A549 (cell line): ENCODE measurements around the gene PDE4D.

Experiments
- CHD4 ChIP-seq: fragments of 200-600 bp; sonication (generic); IDR thresholded peaks from 2 replicates; pipeline ENCODE4 v1.6.1; 2016; ENCODE audit warnings: antibody characterized with exemption, mild to moderate bottlenecking, borderline replicate concordance
- KDM1A ChIP-seq: fragments of 200-600 bp; sonication (generic); IDR thresholded peaks from 2 replicates; pipeline ENCODE4 v1.6.1; 2016; ENCODE audit warnings: low read depth, mild to moderate bottlenecking
- POLR2A ChIP-seq: IDR thresholded peaks from 2 replicates; pipeline ENCODE4 v1.6.1; 2012; ENCODE audit warnings: mild to moderate bottlenecking, low read length
- TF ChIP-seq, protein P1 (sequence below): fragments of >200 bp; sonication (Bioruptor Twin); formaldehyde crosslinking; IDR thresholded peaks from 3 replicates; pipeline ENCODE4 v1.5.1; 2016
- TF ChIP-seq, protein P2 (sequence below): fragments of 200-600 bp; sonication (generic); IDR thresholded peaks from 2 replicates; pipeline ENCODE4 v1.6.1; 2016; ENCODE audit warnings: antibody characterized with exemption, mild to moderate bottlenecking, moderate library complexity

GRCh38 chr5:59276917-59277372 is 616.6 kb downstream of the PDE4D start:
- TF ChIP-seq POLR2A: no peak
- TF ChIP-seq, protein P1, sequence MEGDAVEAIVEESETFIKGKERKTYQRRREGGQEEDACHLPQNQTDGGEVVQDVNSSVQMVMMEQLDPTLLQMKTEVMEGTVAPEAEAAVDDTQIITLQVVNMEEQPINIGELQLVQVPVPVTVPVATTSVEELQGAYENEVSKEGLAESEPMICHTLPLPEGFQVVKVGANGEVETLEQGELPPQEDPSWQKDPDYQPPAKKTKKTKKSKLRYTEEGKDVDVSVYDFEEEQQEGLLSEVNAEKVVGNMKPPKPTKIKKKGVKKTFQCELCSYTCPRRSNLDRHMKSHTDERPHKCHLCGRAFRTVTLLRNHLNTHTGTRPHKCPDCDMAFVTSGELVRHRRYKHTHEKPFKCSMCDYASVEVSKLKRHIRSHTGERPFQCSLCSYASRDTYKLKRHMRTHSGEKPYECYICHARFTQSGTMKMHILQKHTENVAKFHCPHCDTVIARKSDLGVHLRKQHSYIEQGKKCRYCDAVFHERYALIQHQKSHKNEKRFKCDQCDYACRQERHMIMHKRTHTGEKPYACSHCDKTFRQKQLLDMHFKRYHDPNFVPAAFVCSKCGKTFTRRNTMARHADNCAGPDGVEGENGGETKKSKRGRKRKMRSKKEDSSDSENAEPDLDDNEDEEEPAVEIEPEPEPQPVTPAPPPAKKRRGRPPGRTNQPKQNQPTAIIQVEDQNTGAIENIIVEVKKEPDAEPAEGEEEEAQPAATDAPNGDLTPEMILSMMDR: no peak
- TF ChIP-seq KDM1A: no peak
- TF ChIP-seq CHD4: no peak
- TF ChIP-seq, protein P2, sequence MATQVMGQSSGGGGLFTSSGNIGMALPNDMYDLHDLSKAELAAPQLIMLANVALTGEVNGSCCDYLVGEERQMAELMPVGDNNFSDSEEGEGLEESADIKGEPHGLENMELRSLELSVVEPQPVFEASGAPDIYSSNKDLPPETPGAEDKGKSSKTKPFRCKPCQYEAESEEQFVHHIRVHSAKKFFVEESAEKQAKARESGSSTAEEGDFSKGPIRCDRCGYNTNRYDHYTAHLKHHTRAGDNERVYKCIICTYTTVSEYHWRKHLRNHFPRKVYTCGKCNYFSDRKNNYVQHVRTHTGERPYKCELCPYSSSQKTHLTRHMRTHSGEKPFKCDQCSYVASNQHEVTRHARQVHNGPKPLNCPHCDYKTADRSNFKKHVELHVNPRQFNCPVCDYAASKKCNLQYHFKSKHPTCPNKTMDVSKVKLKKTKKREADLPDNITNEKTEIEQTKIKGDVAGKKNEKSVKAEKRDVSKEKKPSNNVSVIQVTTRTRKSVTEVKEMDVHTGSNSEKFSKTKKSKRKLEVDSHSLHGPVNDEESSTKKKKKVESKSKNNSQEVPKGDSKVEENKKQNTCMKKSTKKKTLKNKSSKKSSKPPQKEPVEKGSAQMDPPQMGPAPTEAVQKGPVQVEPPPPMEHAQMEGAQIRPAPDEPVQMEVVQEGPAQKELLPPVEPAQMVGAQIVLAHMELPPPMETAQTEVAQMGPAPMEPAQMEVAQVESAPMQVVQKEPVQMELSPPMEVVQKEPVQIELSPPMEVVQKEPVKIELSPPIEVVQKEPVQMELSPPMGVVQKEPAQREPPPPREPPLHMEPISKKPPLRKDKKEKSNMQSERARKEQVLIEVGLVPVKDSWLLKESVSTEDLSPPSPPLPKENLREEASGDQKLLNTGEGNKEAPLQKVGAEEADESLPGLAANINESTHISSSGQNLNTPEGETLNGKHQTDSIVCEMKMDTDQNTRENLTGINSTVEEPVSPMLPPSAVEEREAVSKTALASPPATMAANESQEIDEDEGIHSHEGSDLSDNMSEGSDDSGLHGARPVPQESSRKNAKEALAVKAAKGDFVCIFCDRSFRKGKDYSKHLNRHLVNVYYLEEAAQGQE: no peak
